ENCODE results near the gene MTCH1. TPM values are rescaled to one million over a fixed set of nuclear protein-coding genes. Genes with fewer than 3 reads are reported as not detected.
A peak's percentile ranks its signal among the peaks of the same experiment; 100 is the strongest.

MTCH1 gene
- total and polyA plus RNA-seq, 9 of the 15 experiments (the other 6 are each of a cell fraction or from before 2014, with no cell fraction given), result 7.9 to 161 (median 118) TPM

DNA sequence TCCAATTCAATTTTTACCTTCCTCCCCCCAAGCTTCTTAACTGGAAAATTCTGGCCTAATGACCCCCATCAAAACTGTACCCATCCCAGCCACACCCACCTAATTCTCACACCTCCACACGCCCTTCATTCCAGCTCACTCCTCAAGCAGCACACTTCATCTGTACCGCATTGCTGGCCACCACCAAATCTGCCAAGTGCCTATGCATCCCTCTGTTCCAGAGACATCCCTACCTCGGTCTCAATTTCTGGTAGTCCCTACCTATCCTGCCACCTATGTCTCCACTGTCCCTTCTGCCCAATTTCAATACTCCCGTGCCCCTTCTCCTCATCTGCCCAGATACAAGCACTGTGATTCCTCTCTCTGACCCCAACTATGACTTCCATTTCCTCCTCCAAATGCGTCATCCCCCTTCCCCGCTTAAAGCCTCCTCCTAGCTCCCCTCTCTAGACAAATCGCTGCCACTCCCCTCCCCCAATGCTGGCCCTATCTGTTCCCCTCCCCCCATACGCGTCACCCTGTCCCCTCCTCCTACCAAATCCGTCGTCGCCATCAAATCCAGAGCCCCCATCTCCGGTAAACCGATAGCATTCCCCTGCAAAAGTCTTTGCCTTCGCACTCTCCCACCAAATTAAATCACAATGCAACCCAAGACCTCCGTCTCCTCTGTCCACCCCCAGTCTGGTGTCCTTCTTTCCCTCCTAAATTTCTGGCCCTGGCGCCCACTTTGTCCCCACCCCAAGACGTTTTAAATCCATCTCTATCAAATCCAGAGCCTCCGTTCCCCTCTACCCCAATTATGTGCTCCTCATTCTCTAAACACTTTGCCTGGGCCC is 1.2 kb downstream of the MTCH1 start (continued):
- 0 out of 4 replicates have a peak, but pooled peaks of 1 of the 2 experiments have one; percentile 42 for TF ChIP-seq TEAD1 (CRISPR knock-in tag; IDR thresholded peaks at IDR 0.05)
- TF ChIP-seq, protein P1, sequence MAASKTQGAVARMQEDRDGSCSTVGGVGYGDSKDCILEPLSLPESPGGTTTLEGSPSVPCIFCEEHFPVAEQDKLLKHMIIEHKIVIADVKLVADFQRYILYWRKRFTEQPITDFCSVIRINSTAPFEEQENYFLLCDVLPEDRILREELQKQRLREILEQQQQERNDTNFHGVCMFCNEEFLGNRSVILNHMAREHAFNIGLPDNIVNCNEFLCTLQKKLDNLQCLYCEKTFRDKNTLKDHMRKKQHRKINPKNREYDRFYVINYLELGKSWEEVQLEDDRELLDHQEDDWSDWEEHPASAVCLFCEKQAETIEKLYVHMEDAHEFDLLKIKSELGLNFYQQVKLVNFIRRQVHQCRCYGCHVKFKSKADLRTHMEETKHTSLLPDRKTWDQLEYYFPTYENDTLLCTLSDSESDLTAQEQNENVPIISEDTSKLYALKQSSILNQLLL (CRISPR knock-in tag; IDR thresholded peaks at IDR 0.05; ENCODE audit: borderline replicate concordance), result no peak
- TF ChIP-seq, protein P2, sequence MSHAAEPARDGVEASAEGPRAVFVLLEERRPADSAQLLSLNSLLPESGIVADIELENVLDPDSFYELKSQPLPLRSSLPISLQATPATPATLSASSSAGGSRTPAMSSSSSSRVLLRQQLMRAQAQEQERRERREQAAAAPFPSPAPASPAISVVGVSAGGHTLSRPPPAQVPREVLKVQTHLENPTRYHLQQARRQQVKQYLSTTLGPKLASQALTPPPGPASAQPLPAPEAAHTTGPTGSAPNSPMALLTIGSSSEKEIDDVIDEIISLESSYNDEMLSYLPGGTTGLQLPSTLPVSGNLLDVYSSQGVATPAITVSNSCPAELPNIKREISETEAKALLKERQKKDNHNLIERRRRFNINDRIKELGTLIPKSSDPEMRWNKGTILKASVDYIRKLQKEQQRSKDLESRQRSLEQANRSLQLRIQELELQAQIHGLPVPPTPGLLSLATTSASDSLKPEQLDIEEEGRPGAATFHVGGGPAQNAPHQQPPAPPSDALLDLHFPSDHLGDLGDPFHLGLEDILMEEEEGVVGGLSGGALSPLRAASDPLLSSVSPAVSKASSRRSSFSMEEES (CRISPR knock-in tag; IDR thresholded peaks at IDR 0.05), result no peak
- TF ChIP-seq ZNF695 (CRISPR knock-in tag; IDR thresholded peaks at IDR 0.05), result no peak
- no peak for TF ChIP-seq ZNF311 (CRISPR knock-in tag; IDR thresholded peaks at IDR 0.05)
- TF ChIP-seq, protein P3, sequence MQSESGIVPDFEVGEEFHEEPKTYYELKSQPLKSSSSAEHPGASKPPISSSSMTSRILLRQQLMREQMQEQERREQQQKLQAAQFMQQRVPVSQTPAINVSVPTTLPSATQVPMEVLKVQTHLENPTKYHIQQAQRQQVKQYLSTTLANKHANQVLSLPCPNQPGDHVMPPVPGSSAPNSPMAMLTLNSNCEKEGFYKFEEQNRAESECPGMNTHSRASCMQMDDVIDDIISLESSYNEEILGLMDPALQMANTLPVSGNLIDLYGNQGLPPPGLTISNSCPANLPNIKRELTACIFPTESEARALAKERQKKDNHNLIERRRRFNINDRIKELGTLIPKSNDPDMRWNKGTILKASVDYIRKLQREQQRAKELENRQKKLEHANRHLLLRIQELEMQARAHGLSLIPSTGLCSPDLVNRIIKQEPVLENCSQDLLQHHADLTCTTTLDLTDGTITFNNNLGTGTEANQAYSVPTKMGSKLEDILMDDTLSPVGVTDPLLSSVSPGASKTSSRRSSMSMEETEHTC (IDR thresholded peaks at IDR 0.05), result no peak
- no peak for TF ChIP-seq FOXA1 (IDR thresholded peaks at IDR 0.05; ENCODE audit: borderline replicate concordance)
- TF ChIP-seq ZC3H8 (IDR thresholded peaks at IDR 0.05), result no peak
- TF ChIP-seq HNRNPH1 (optimal IDR thresholded peaks at IDR 0.05; ENCODE audit: low read depth, low read length), result no peak
